Sigmoid colon (tissue), 4 donors: ENCODE data around the gene MFSD6.

Source experiments
- POLR2AphosphoS5 ChIP-seq, 4 donors: sonication (generic); formaldehyde crosslinking; IDR thresholded peaks; one replicate each; pipeline ENCODE4 v1.6.1; 2017; ENCODE audit warnings: antibody characterized with exemption in 4 of 4
- TF ChIP-seq, protein P1 (sequence below), 4 experiments: fragments of 450-650 bp in 3 of 4; fragments of 200-600 bp in 1 of 4; IDR thresholded peaks; one replicate each; pipeline ENCODE4 v1.5.1; 2016 to 2019; ENCODE audit warnings: antibody characterized with exemption in 4 of 4, mild to moderate bottlenecking in 3 of 4, moderate library complexity in 2 of 4

DNA sequence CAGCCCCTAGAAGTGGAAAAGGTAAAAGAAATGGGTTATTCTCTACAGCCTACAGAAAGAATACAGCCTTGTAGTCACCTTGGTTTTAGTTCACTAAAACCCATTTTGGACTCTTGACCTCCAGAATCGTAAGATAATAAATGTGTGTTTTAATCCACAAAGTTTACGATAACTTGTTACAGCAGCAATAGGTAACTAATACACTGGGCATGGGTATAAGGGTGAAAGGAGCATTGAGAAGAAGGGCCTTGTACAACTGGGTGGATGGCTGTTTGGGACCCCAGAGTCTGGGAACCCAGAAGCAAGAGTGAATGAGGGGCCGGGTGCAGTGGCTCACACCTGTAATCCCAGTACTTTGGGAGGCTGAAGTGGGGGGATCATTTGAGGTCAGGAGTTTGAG is 2.2 kb upstream of the MFSD6 start:
- TF ChIP-seq, protein P1, sequence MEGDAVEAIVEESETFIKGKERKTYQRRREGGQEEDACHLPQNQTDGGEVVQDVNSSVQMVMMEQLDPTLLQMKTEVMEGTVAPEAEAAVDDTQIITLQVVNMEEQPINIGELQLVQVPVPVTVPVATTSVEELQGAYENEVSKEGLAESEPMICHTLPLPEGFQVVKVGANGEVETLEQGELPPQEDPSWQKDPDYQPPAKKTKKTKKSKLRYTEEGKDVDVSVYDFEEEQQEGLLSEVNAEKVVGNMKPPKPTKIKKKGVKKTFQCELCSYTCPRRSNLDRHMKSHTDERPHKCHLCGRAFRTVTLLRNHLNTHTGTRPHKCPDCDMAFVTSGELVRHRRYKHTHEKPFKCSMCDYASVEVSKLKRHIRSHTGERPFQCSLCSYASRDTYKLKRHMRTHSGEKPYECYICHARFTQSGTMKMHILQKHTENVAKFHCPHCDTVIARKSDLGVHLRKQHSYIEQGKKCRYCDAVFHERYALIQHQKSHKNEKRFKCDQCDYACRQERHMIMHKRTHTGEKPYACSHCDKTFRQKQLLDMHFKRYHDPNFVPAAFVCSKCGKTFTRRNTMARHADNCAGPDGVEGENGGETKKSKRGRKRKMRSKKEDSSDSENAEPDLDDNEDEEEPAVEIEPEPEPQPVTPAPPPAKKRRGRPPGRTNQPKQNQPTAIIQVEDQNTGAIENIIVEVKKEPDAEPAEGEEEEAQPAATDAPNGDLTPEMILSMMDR (IDR thresholded peaks at IDR 0.05) = no peak
- no peak for TF ChIP-seq POLR2AphosphoS5 (IDR thresholded peaks at IDR 0.05)
